HEK293 (cell line): ENCODE measurements around the gene PDPK1.

Experiments
- GFI1B ChIP-seq: fragments of 450-650 bp; formaldehyde crosslinking; IDR thresholded peaks from 2 replicates; pipeline ENCODE4 v1.5.1; 2016; ENCODE audit warnings: missing biosample characterization, missing genetic modification characterization
- GLIS1 ChIP-seq: fragments of 450-650 bp; formaldehyde crosslinking; IDR thresholded peaks from 2 replicates; pipeline ENCODE4 v1.5.1; 2016; ENCODE audit warnings: missing biosample characterization, missing genetic modification characterization
- MEIS1 ChIP-seq: sonication (generic); formaldehyde crosslinking; IDR thresholded peaks from 2 replicates; pipeline ENCODE4 v1.8.1; 2022; ENCODE audit warnings: missing genetic modification reagents, mild to moderate bottlenecking, borderline replicate concordance
- PRDM10 ChIP-seq: fragments of 450-650 bp; formaldehyde crosslinking; IDR thresholded peaks from 2 replicates; pipeline ENCODE4 v1.5.1; 2016; ENCODE audit warnings: missing biosample characterization, missing genetic modification characterization
- SCRT2 ChIP-seq: fragments of 450-650 bp; formaldehyde crosslinking; IDR thresholded peaks from 2 replicates; pipeline ENCODE4 v1.5.1; 2016; ENCODE audit warnings: missing biosample characterization, missing genetic modification characterization
- ZBTB10 ChIP-seq: fragments of 450-650 bp; formaldehyde crosslinking; IDR thresholded peaks from 2 replicates; pipeline ENCODE4 v1.5.1; 2016; ENCODE audit warnings: missing biosample characterization, missing genetic modification characterization
- ZBTB11 ChIP-seq: fragments of 450-650 bp; formaldehyde crosslinking; conservative IDR thresholded peaks from 2 replicates; pipeline ENCODE4 v1.5.1; 2016; ENCODE audit warnings: low read depth, missing biosample characterization, missing genetic modification characterization
- ZNF10 ChIP-seq: fragments of 450-650 bp; formaldehyde crosslinking; IDR thresholded peaks from 2 replicates; pipeline ENCODE4 v1.5.1; 2017; ENCODE audit warnings: missing biosample characterization, missing genetic modification characterization
- ZNF140 ChIP-seq: fragments of 450-650 bp; formaldehyde crosslinking; IDR thresholded peaks from 2 replicates; pipeline ENCODE4 v1.5.1; 2016; ENCODE audit warnings: missing biosample characterization, missing genetic modification characterization
- ZNF19 ChIP-seq: fragments of 450-650 bp; formaldehyde crosslinking; IDR thresholded peaks from 2 replicates; pipeline ENCODE4; 2016; ENCODE audit warnings: missing biosample characterization, missing genetic modification characterization, low read depth
- ZNF2 ChIP-seq: fragments of 450-650 bp; formaldehyde crosslinking; IDR thresholded peaks from 2 replicates; pipeline ENCODE4 v1.5.1; 2016; ENCODE audit warnings: missing biosample characterization, missing genetic modification characterization
- ZNF23 ChIP-seq: fragments of 450-650 bp; formaldehyde crosslinking; IDR thresholded peaks from 2 replicates; pipeline ENCODE4 v1.5.1; 2016; ENCODE audit warnings: missing biosample characterization, missing genetic modification characterization, borderline replicate concordance
- ZNF274 ChIP-seq, 2 experiments: fragments of 200-500 bp in 1 of 2; fragments of 450-650 bp in 1 of 2; sonication (Bioruptor generic) in 1 of 2; formaldehyde crosslinking in 1 of 2; IDR thresholded peaks; 2 replicates each; pipeline versions ENCODE4 v1.5.1 to v1.6.1; 2014 to 2016; ENCODE audit warnings: borderline replicate concordance in 1 of 2, inconsistent platforms in 1 of 2, low read length in 1 of 2, missing biosample characterization in 1 of 2, missing genetic modification characterization in 1 of 2
- ZNF391 ChIP-seq: fragments of 450-650 bp; formaldehyde crosslinking; IDR thresholded peaks from 2 replicates; pipeline ENCODE4 v1.5.1; 2016; ENCODE audit warnings: low read depth, missing biosample characterization, missing genetic modification characterization, borderline replicate concordance
- ZNF426 ChIP-seq: fragments of 450-650 bp; formaldehyde crosslinking; IDR thresholded peaks from 2 replicates; pipeline ENCODE4 v1.5.1; 2017; ENCODE audit warnings: missing biosample characterization, missing genetic modification characterization, mild to moderate bottlenecking, inconsistent platforms, moderate library complexity
- ZNF555 ChIP-seq: fragments of 450-650 bp; formaldehyde crosslinking; conservative IDR thresholded peaks from 2 replicates; pipeline ENCODE4 v1.5.1; 2017; ENCODE audit warnings: missing biosample characterization, mild to moderate bottlenecking, missing genetic modification characterization, inconsistent platforms
- ZNF571 ChIP-seq: fragments of 450-650 bp; formaldehyde crosslinking; IDR thresholded peaks from 2 replicates; pipeline ENCODE4 v1.5.0; 2017; ENCODE audit warnings: missing biosample characterization, missing genetic modification characterization
- ZNF704 ChIP-seq: fragments of 450-650 bp; formaldehyde crosslinking; IDR thresholded peaks from 2 replicates; pipeline ENCODE4 v1.5.1; 2016; ENCODE audit warnings: missing biosample characterization, missing genetic modification characterization
- ZNF785 ChIP-seq: fragments of 450-650 bp; formaldehyde crosslinking; IDR thresholded peaks from 2 replicates; pipeline ENCODE4 v1.5.1; 2016; ENCODE audit warnings: missing biosample characterization, missing genetic modification characterization
- ZNF837 ChIP-seq: fragments of 450-650 bp; formaldehyde crosslinking; IDR thresholded peaks from 2 replicates; pipeline ENCODE4 v1.5.1; 2016; ENCODE audit warnings: missing biosample characterization, missing genetic modification characterization
- ZSCAN18 ChIP-seq: fragments of 450-650 bp; formaldehyde crosslinking; IDR thresholded peaks from 2 replicates; pipeline ENCODE4 v1.5.1; 2016; ENCODE audit warnings: missing biosample characterization, missing genetic modification characterization
- TF ChIP-seq, protein P1 (sequence below): fragments of 450-650 bp; formaldehyde crosslinking; IDR thresholded peaks from 2 replicates; pipeline ENCODE4 v1.5.1; 2016; ENCODE audit warnings: missing biosample characterization, missing genetic modification characterization
- TF ChIP-seq, protein P2 (sequence below): IDR thresholded peaks from 2 replicates; pipeline ENCODE4 v1.6.1; 2011; ENCODE audit warnings: mild to moderate bottlenecking, low read depth, low read length, borderline replicate concordance

The PDPK1 gene

GRCh38 chr16:2520097-2520783 is 17.6 kb upstream of the PDPK1 start, which contains the start of gene AMDHD2 (continued):
- TF ChIP-seq ZBTB10 (no peak), ZNF426 (tag by site-specific recombination) (no peak), ZNF10 (tag by site-specific recombination) (no peak), ZNF140 (tag by site-specific recombination) (no peak), ZBTB11 (no peak), ZNF704 (tag by site-specific recombination) (no peak), ZNF837 (no peak), ZSCAN18 (tag by site-specific recombination) (no peak), GLIS1 (peak; percentile 37; the same call in 1 of the 2 replicates), ZNF785 (tag by site-specific recombination) (no peak), SCRT2 (0 out of 2 replicates have a peak, but pooled peaks have one; percentile 21), MEIS1 (CRISPR knock-in tag) (no peak), PRDM10 (tag by site-specific recombination) (no peak), ZNF2 (tag by site-specific recombination) (no peak), ZNF555 (tag by site-specific recombination) (no peak), ZNF19 (tag by site-specific recombination) (no peak), GFI1B (tag by site-specific recombination) (no peak), ZNF571 (tag by site-specific recombination) (no peak), ZNF274 (IDR thresholded peaks at IDR 0.05; ENCODE audit: low read length) (no peak), ZNF274 (tag by site-specific recombination; IDR thresholded peaks at IDR 0.05; ENCODE audit: borderline replicate concordance) (no peak), ZNF391 (no peak), ZNF23 (tag by site-specific recombination) (no peak)
- TF ChIP-seq, protein P1, sequence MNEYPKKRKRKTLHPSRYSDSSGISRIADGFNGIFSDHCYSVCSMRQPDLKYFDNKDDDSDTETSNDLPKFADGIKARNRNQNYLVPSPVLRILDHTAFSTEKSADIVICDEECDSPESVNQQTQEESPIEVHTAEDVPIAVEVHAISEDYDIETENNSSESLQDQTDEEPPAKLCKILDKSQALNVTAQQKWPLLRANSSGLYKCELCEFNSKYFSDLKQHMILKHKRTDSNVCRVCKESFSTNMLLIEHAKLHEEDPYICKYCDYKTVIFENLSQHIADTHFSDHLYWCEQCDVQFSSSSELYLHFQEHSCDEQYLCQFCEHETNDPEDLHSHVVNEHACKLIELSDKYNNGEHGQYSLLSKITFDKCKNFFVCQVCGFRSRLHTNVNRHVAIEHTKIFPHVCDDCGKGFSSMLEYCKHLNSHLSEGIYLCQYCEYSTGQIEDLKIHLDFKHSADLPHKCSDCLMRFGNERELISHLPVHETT (tag by site-specific recombination): no peak
- TF ChIP-seq, protein P2, sequence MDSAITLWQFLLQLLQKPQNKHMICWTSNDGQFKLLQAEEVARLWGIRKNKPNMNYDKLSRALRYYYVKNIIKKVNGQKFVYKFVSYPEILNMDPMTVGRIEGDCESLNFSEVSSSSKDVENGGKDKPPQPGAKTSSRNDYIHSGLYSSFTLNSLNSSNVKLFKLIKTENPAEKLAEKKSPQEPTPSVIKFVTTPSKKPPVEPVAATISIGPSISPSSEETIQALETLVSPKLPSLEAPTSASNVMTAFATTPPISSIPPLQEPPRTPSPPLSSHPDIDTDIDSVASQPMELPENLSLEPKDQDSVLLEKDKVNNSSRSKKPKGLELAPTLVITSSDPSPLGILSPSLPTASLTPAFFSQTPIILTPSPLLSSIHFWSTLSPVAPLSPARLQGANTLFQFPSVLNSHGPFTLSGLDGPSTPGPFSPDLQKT: no peak
